H1 (cell line): Measurements from ENCODE around the gene GPSM1. TPM values are rescaled to one million over a fixed set of nuclear protein-coding genes. Genes with fewer than 3 reads are reported as not detected.
A peak's percentile ranks its signal among the peaks of the same experiment; 100 is the strongest.

Experiments used
- CTCF ChIA-PET: fragments of 300-600 bp; sonication (Branson Sonifier 250); formaldehyde crosslinking; loops from one replicate; lab custom pipeline; 2021; ENCODE audit not compliant: partially characterized antibody; lab: Charles Lee
- POLR2A ChIA-PET: fragments of 300-600 bp; sonication (Branson Sonifier 250); formaldehyde crosslinking; loops from one replicate; lab custom pipeline; 2021; ENCODE audit warnings: inconsistent platforms; ENCODE audit not compliant: partially characterized antibody; lab: Charles Lee
- DNase-seq, 2 experiments: peaks; one replicate each; pipeline versions ENCODE4 v3.0.0 to v3.0.0-alpha.2; 2010 to 2022; ENCODE audit warnings: low spot score in 2 of 2, low read depth in 1 of 2, mixed read lengths in 1 of 2
- FAIRE-seq: peaks from 2 replicates; lab custom pipeline; 2011; peaks lifted over from hg19 to GRCh38; lab: Jason Lieb, UNC
- H2AFZ ChIP-seq: 2 replicates; pipeline ENCODE4 v1.8.1; 2012; ENCODE audit warnings: low read length, inconsistent platforms
- H2AK5ac ChIP-seq: 2 replicates; pipeline ENCODE4 v1.6.1; 2013; ENCODE audit warnings: low read depth, low read length
- H2BK120ac ChIP-seq: replicated peaks from 2 replicates; pipeline ENCODE3; 2013; ENCODE audit warnings: low read depth, low read length, inconsistent platforms
- H2BK12ac ChIP-seq: 2 replicates; pipeline ENCODE4 v1.6.1; 2013; ENCODE audit warnings: low read depth, low read length
- H2BK15ac ChIP-seq: 2 replicates; pipeline ENCODE4 v1.6.1; 2013; ENCODE audit warnings: low read length
- H2BK20ac ChIP-seq: 2 replicates; pipeline ENCODE4 v1.6.1; 2013; ENCODE audit warnings: low read length
- H2BK5ac ChIP-seq: 2 replicates; pipeline ENCODE4 v1.6.1; 2013; ENCODE audit warnings: low read depth, low read length
- H3K14ac ChIP-seq: 2 replicates; pipeline ENCODE4 v1.6.1; 2013; ENCODE audit warnings: inconsistent platforms; ENCODE audit not compliant: insufficient read length
- H3K18ac ChIP-seq: 2 replicates; pipeline ENCODE4 v1.6.1; 2013; ENCODE audit warnings: low read length; ENCODE audit errors: extremely low read depth
- H3K23ac ChIP-seq: 2 replicates; pipeline ENCODE4 v1.6.1; 2013; ENCODE audit warnings: inconsistent platforms; ENCODE audit not compliant: insufficient read length
- H3K23me2 ChIP-seq: 2 replicates; pipeline ENCODE4 v1.6.1; 2013; ENCODE audit warnings: low read depth, low read length
- H3K27ac ChIP-seq: 2 replicates; pipeline ENCODE4 v1.6.1; 2011; ENCODE audit warnings: low read depth, low read length, inconsistent platforms
- H3K27me3 ChIP-seq, 4 experiments: replicated peaks in 1 of 4; 1 replicate in 1 of 4; 2 replicates in 3 of 4; pipeline versions ENCODE4 v1.6.1 to v1.8.1; 2011 to 2013; ENCODE audit warnings: low read length in 3 of 4, mild to moderate bottlenecking in 3 of 4, inconsistent platforms in 2 of 4, mixed read lengths in 2 of 4, moderate library complexity in 1 of 4; ENCODE audit not compliant: control insufficient read depth in 3 of 4, insufficient read depth in 3 of 4; ENCODE audit errors: extremely low read depth in 1 of 4
- H3K36me3 ChIP-seq, 4 experiments: 2 replicates each; pipeline versions ENCODE4 v1.6.1 to v1.8.1; 2011 to 2013; ENCODE audit warnings: mild to moderate bottlenecking in 4 of 4, low read length in 3 of 4, moderate library complexity in 2 of 4, control low read depth in 1 of 4, inconsistent platforms in 1 of 4; ENCODE audit not compliant: insufficient read depth in 4 of 4, control insufficient read depth in 2 of 4
- H3K4ac ChIP-seq: replicated peaks from 2 replicates; pipeline ENCODE3; 2013; ENCODE audit warnings: low read length, low read depth, mixed read lengths, inconsistent platforms; ENCODE audit not compliant: insufficient read length
- H3K4me1 ChIP-seq, 4 experiments: replicated peaks in 1 of 4; 1 replicate in 1 of 4; 2 replicates in 3 of 4; pipeline versions ENCODE4 v1.6.1 to v1.8.1; 2011 to 2013; ENCODE audit warnings: low read length in 3 of 4, inconsistent platforms in 2 of 4, mixed read lengths in 1 of 4; ENCODE audit not compliant: insufficient read depth in 4 of 4, control insufficient read depth in 3 of 4
- H3K4me2 ChIP-seq, 2 experiments: 2 replicates each; pipeline versions ENCODE4 v1.6.1 to v1.8.1; 2011 to 2013; ENCODE audit warnings: low read depth in 2 of 2, low read length in 2 of 2, control low read depth in 1 of 2, inconsistent platforms in 1 of 2, mild to moderate bottlenecking in 1 of 2; ENCODE audit not compliant: insufficient read depth in 1 of 2
- H3K4me3 ChIP-seq, 4 experiments: fragments of 200-600, 300-600 bp in 1 of 4; sonication (generic), shearing (Covaris generic), sonication (Bioruptor Twin) in 1 of 4; 2 replicates each; pipeline versions ENCODE4 v1.5.1 to v1.8.1; 2011 to 2016; ENCODE audit warnings: low read length in 4 of 4, low read depth in 3 of 4, control low read depth in 2 of 4, inconsistent platforms in 2 of 4, mild to moderate bottlenecking in 2 of 4, mixed read lengths in 1 of 4, moderate library complexity in 1 of 4; ENCODE audit not compliant: insufficient read depth in 2 of 4; ENCODE audit errors: extremely low read depth in 1 of 4
- H3K56ac ChIP-seq: replicated peaks from 2 replicates; pipeline ENCODE3; 2013; ENCODE audit warnings: low read depth, mild to moderate bottlenecking, mixed read lengths, low read length, inconsistent platforms; ENCODE audit not compliant: insufficient read length
- H3K79me1 ChIP-seq: 2 replicates; pipeline ENCODE4 v1.6.1; 2013; ENCODE audit warnings: low read depth, low read length, control low read depth
- H3K79me2 ChIP-seq, 2 experiments: 2 replicates each; pipeline versions ENCODE4 v1.6.1 to v1.8.1; 2012 to 2013; ENCODE audit warnings: low read length in 2 of 2, mild to moderate bottlenecking in 2 of 2, inconsistent platforms in 1 of 2; ENCODE audit not compliant: insufficient read depth in 2 of 2, control insufficient read depth in 1 of 2
- H3K9ac ChIP-seq, 4 experiments: replicated peaks in 1 of 4; 1 replicate in 1 of 4; 2 replicates in 3 of 4; pipeline versions ENCODE4 v1.6.1 to v1.8.1; 2011 to 2013; ENCODE audit warnings: low read depth in 3 of 4, low read length in 3 of 4, control low read depth in 2 of 4, mild to moderate bottlenecking in 2 of 4, moderate library complexity in 2 of 4, inconsistent platforms in 1 of 4; ENCODE audit errors: extremely low read depth in 1 of 4
- H3K9me3 ChIP-seq, 2 experiments: 2 replicates each; pipeline versions ENCODE4 v1.6.1 to v1.8.1; 2012 to 2013; ENCODE audit warnings: mild to moderate bottlenecking in 2 of 2, moderate library complexity in 2 of 2, control low read depth in 1 of 2, inconsistent platforms in 1 of 2, low read depth in 1 of 2, low read length in 1 of 2, mixed read lengths in 1 of 2; ENCODE audit not compliant: insufficient read depth in 2 of 2
- H4K20me1 ChIP-seq, 2 experiments: replicated peaks in 1 of 2; 2 replicates each; pipeline versions ENCODE3 to v1.8.1; 2011 to 2013; ENCODE audit warnings: inconsistent platforms in 2 of 2, low read length in 2 of 2, mild to moderate bottlenecking in 1 of 2; ENCODE audit not compliant: insufficient read depth in 2 of 2, control insufficient read depth in 1 of 2
- H4K5ac ChIP-seq: 2 replicates; pipeline ENCODE4 v1.6.1; 2013; ENCODE audit warnings: low read length, low read depth, mixed read lengths, inconsistent platforms; ENCODE audit not compliant: insufficient read length
- H4K8ac ChIP-seq: 2 replicates; pipeline ENCODE4 v1.8.0; 2013; ENCODE audit warnings: mild to moderate bottlenecking, moderate library complexity, low read length, inconsistent platforms; ENCODE audit not compliant: insufficient read depth; ENCODE audit errors: extremely low read depth
- H4K91ac ChIP-seq: replicated peaks from 2 replicates; pipeline ENCODE3; 2013; ENCODE audit warnings: low read length, mixed read lengths, inconsistent platforms; ENCODE audit not compliant: insufficient read length
- EGR1 ChIP-seq: IDR thresholded peaks from 2 replicates; pipeline ENCODE4 v1.6.1; 2011; ENCODE audit warnings: low read depth, low read length, borderline replicate concordance
- GABPA ChIP-seq: IDR thresholded peaks from 2 replicates; pipeline ENCODE4 v1.6.1; 2011; ENCODE audit warnings: mild to moderate bottlenecking, low read length, moderate library complexity, borderline replicate concordance; ENCODE audit not compliant: insufficient read depth
- KDM4A ChIP-seq: IDR thresholded peaks from one replicate; pipeline ENCODE4 v1.7.1; 2012; ENCODE audit warnings: low read depth, mild to moderate bottlenecking, moderate library complexity, low read length, inconsistent platforms; ENCODE audit not compliant: severe bottlenecking
- NANOG ChIP-seq: IDR thresholded peaks from 2 replicates; pipeline ENCODE4 v1.6.1; 2011; ENCODE audit warnings: low read length, low read depth, mild to moderate bottlenecking, inconsistent platforms; ENCODE audit not compliant: insufficient read depth, poor library complexity, severe bottlenecking
- RAD21 ChIP-seq, 2 experiments: IDR thresholded peaks in 1 of 2; conservative IDR thresholded peaks in 1 of 2; 2 replicates each; pipeline ENCODE4 v1.6.1; 2011; ENCODE audit warnings: low read depth in 2 of 2, low read length in 2 of 2, improper control_type of control experiment in 1 of 2, inconsistent platforms in 1 of 2, mild to moderate bottlenecking in 1 of 2, moderate library complexity in 1 of 2
- SP1 ChIP-seq: IDR thresholded peaks from 2 replicates; pipeline ENCODE4 v1.6.1; 2011; ENCODE audit warnings: low read depth, low read length
- TAF1 ChIP-seq: IDR thresholded peaks from 2 replicates; pipeline ENCODE4 v1.6.1; 2011; ENCODE audit warnings: mild to moderate bottlenecking, low read depth, low read length
- WGBS, 2 experiments: shearing (Covaris generic) in 1 of 2; methylation state at CpG; one replicate each; pipeline versions ENCODE4 v1.1.6 to v1.1.7; 2013 to 2015; ENCODE audit warnings: low lambda C conversion rate in 2 of 2, mixed read lengths in 2 of 2, inconsistent platforms in 1 of 2, low coverage in 1 of 2, missing lambda C conversion rate in 1 of 2; ENCODE audit not compliant: insufficient replicate concordance in 2 of 2, insufficient coverage in 1 of 2, insufficient read length in 1 of 2; ENCODE audit errors: extremely low coverage in 1 of 2, missing lambda C conversion rate in 1 of 2; 5-methylcytosine and 5-hydroxymethylcytosine counted together
- polyA plus RNA-seq, 7 experiments: library from polyadenylated mRNA; depleted of rRNA in 3 of 7; stranded (reverse) in 5 of 7; unstranded in 2 of 7; fragments of >200 nt in 5 of 7; fragments of 200-250 nt in 2 of 7; gene quantifications; 1 replicate in 5 of 7; 2 replicates in 1 of 7; 4 replicates in 1 of 7; pipeline versions ENCODE4 v1.2.1 to v1.2.3, GENCODE V29; 2011 to 2013; ENCODE audit warnings: missing spikeins in 2 of 7, mixed read lengths in 2 of 7
- total RNA-seq: library from RNA; stranded (reverse); fragmentation: NEBNext Ultra II Directional; extraction: Animal tissue kit (Norgen Biotek cat#: 25700); gene quantifications from 2 replicates; pipeline ENCODE4 v1.2.1, GENCODE V29; 2021

Gene GPSM1
- total and polyA plus RNA-seq, 2 of the 8 experiments (the other 6 are each of a cell fraction or from before 2014, with no cell fraction given), result 12.8 to 18.0 TPM

- H4K8ac ChIP-seq, result peak overlapping the region; percentile 90
- H3K27ac ChIP-seq, result peak overlapping the region; percentile 52
- no peak overlapping the region for H2BK15ac ChIP-seq
- no peak overlapping the region; the same call in 1 of the 2 replicates for H2BK5ac ChIP-seq
- FAIRE-seq, result no peak
- no peak overlapping the region; the same call in 1 of the 2 replicates for H3K18ac ChIP-seq
- no peaks in the 10 kb centered on the region for H3K79me2 ChIP-seq
- H3K27me3 ChIP-seq, result no peaks in the 10 kb centered on the region
- no peaks in the 10 kb centered on the region for H3K79me1 ChIP-seq
- H3K36me3 ChIP-seq, result peaks cover 0 to 2% (median 0%) of the 10 kb centered on the region in 4 experiments; a peak in 2 of 8 replicates
- CTCF ChIA-PET, result interaction anchor here (0.7 to 7.9 kb wide), 9 partner anchors 12 to 180 kb away, joined by 3 to 80 read pairs (median 3); partner anchors contain the start of genes DNLZ and GPSM1
- H2BK120ac ChIP-seq, result no peak overlapping the region
- H2AFZ ChIP-seq, result no peak overlapping the region
- peak overlapping the region in 2 of 4 experiments; percentile 60 to 63; a peak in 4 of 7 replicates for H3K9ac ChIP-seq
- H3K23ac ChIP-seq, result no peak overlapping the region
- no peak overlapping the region for H2AK5ac ChIP-seq
- peak; percentile 80 to 100 for DNase-seq
- no peaks in the 10 kb centered on the region for H4K20me1 ChIP-seq
- no peak overlapping the region for H3K14ac ChIP-seq
- H4K5ac ChIP-seq, result no peak overlapping the region
- H3K4me3 ChIP-seq, result peak overlapping the region; percentile 23 to 72 (median 28); a peak in 7 of 8 replicates
- H3K23me2 ChIP-seq, result peaks cover 2% of the 10 kb centered on the region; the same call in 1 of the 2 replicates
- no peak overlapping the region for H3K56ac ChIP-seq
- no peak overlapping the region for H4K91ac ChIP-seq
- no peaks in the 10 kb centered on the region for H3K9me3 ChIP-seq
- POLR2A ChIA-PET, result interaction anchor here (0.9 to 8.0 kb wide), 6 partner anchors 9 to 66 kb away, joined by 3 to 137 read pairs (median 3); partner anchors contain the start of gene DNLZ
- H2BK20ac ChIP-seq, result no peak overlapping the region
- peaks cover 0 to 19% (median 10%) of the 10 kb centered on the region in 4 experiments; a peak in 6 of 7 replicates for H3K4me1 ChIP-seq
- H2BK12ac ChIP-seq, result peak overlapping the region; percentile 62; the same call in 1 of the 2 replicates
- 26% methylated on average over 17 of the region's 60 CpGs; no CpG with 5 or more reads in 1 of the 2 experiments for WGBS, 2 experiments
- H3K4ac ChIP-seq, result peak overlapping the region; percentile 41
- H3K4me2 ChIP-seq, result peak overlapping the region; percentile 54 to 77
- TF ChIP-seq EGR1, result peak; percentile 56; the same call in 1 of the 2 replicates
- peak; percentile 40; the same call in 1 of the 2 replicates for TF ChIP-seq TAF1
- TF ChIP-seq SP1, result peak; percentile 84; the same call in 1 of the 2 replicates
- TF ChIP-seq RAD21 (IDR thresholded peaks at IDR 0.05 in 1 of 2, conservative IDR thresholded peaks at IDR 0.05 in 1 of 2; ENCODE audit: low read depth in 2 of 2, low read length in 2 of 2), result peak in 1 of 2 experiments; percentile 13; a peak in 1 of 4 replicates
- TF ChIP-seq GABPA, result peak; percentile 72
- TF ChIP-seq KDM4A, result no peak
- TF ChIP-seq NANOG, result no peak
These were observed 15.1 kb downstream of the GPSM1 start for GRCh38 chr9:136342181-136343120.
